B cell (primary cell): ENCODE results near the gene ENOX1. TPM values are rescaled to one million over a fixed set of nuclear protein-coding genes. Genes with fewer than 3 reads are reported as not detected.

Source experiments
- ATAC-seq: fragments of 200-7000 bp; cut with Tn5 transposase; one replicate; pipeline ENCODE4 v1.10.0; 2021; ENCODE audit warnings: low read depth, mild to moderate bottlenecking, moderate number of reproducible peaks, moderate library complexity
- CTCF ChIA-PET: fragments of 350-600 bp; sonication (Branson Sonifier 250); formaldehyde crosslinking; loops from one replicate; lab custom pipeline; 2021; ENCODE audit warnings: antibody characterized with exemption, inconsistent platforms; lab: Charles Lee
- POLR2A ChIA-PET: fragments of 350-600 bp; sonication (Branson Sonifier 250); formaldehyde crosslinking; loops from one replicate; lab custom pipeline; 2021; ENCODE audit warnings: antibody characterized with exemption; lab: Charles Lee
- DNase-seq: peaks from one replicate; pipeline ENCODE4 v3.0.0; 2013
- H2AFZ ChIP-seq: 2 replicates; pipeline ENCODE4 v1.6.1; 2012; ENCODE audit warnings: mild to moderate bottlenecking, low read depth, low read length; ENCODE audit not compliant: insufficient read depth, poor library complexity, severe bottlenecking
- H3K27ac ChIP-seq, 2 donors: 1 replicate in 1 of 2; 2 replicates in 1 of 2; pipeline ENCODE4 v1.5.1; 2012 to 2013; ENCODE audit warnings: low read length in 2 of 2, mild to moderate bottlenecking in 2 of 2, moderate library complexity in 1 of 2
- H3K27me3 ChIP-seq, 4 experiments: fragments of 200-600 bp in 1 of 4; sonication (generic) in 1 of 4; replicated peaks in 1 of 4; 1 replicate in 2 of 4; 2 replicates in 2 of 4; pipeline versions ENCODE4 v1.6.1 to v1.7.0; 2013 to 2016; ENCODE audit warnings: low read length in 3 of 4, mild to moderate bottlenecking in 2 of 4, mixed read lengths in 1 of 4, moderate library complexity in 1 of 4; ENCODE audit not compliant: insufficient read depth in 4 of 4, control insufficient read depth in 3 of 4; ENCODE audit errors: control extremely low read depth in 1 of 4
- H3K36me3 ChIP-seq, 2 experiments: replicated peaks in 1 of 2; 1 replicate in 1 of 2; 2 replicates in 1 of 2; pipeline versions ENCODE4 v1.6.1 to v1.7.1; 2013; ENCODE audit warnings: low read length in 1 of 2; ENCODE audit not compliant: insufficient read depth in 2 of 2, control insufficient read depth in 1 of 2; ENCODE audit errors: control extremely low read depth in 1 of 2, extremely low read depth in 1 of 2
- H3K4me1 ChIP-seq, 2 donors: fragments of 200-600 bp in 1 of 2; sonication (generic) in 1 of 2; 1 replicate in 1 of 2; 2 replicates in 1 of 2; pipeline versions ENCODE4 v1.5.1 to v1.6.1; 2013 to 2017; ENCODE audit warnings: low read length in 2 of 2; ENCODE audit not compliant: control insufficient read depth in 2 of 2, insufficient read depth in 2 of 2
- H3K4me2 ChIP-seq: replicated peaks from 2 replicates; pipeline ENCODE3; 2012; ENCODE audit warnings: mild to moderate bottlenecking, low read depth, low read length; ENCODE audit not compliant: poor library complexity, severe bottlenecking
- H3K4me3 ChIP-seq, 5 experiments: fragments of 200-600 bp in 1 of 5; sonication (generic) in 1 of 5; 1 replicate in 3 of 5; 2 replicates in 2 of 5; pipeline versions ENCODE4 v1.5.1 to v1.7.0; 2011 to 2016; ENCODE audit warnings: low read length in 4 of 5, mild to moderate bottlenecking in 4 of 5, low read depth in 2 of 5, control low read depth in 1 of 5, moderate library complexity in 1 of 5; ENCODE audit not compliant: insufficient read depth in 1 of 5; ENCODE audit errors: control extremely low read depth in 1 of 5, extremely low read depth in 1 of 5
- H3K79me2 ChIP-seq: fragments of 200-600 bp; sonication (generic); one replicate; pipeline ENCODE4 v1.6.0; 2016; ENCODE audit warnings: low read length; ENCODE audit not compliant: control insufficient read depth, insufficient read depth
- H3K9ac ChIP-seq: fragments of 200-600 bp; sonication (generic); 2 replicates; pipeline ENCODE4 v1.6.1; 2017; ENCODE audit warnings: mild to moderate bottlenecking, low read length, moderate library complexity
- H3K9me3 ChIP-seq, 3 donors: one replicate each; pipeline versions ENCODE4 v1.6.1 to v1.7.1; 2013; ENCODE audit warnings: low read length in 2 of 3; ENCODE audit not compliant: control insufficient read depth in 2 of 3, insufficient read depth in 1 of 3; ENCODE audit errors: control extremely low read depth in 1 of 3
- H4K20me1 ChIP-seq: 2 replicates; pipeline ENCODE4 v1.6.0; 2012; ENCODE audit warnings: mild to moderate bottlenecking, low read length; ENCODE audit not compliant: insufficient read depth, control insufficient read depth, poor library complexity, severe bottlenecking
- H3K27ac Mint-ChIP-seq: one replicate; pipeline ENCODE4 v1.8.0; 2021; ENCODE audit warnings: mixed read lengths
- H3K27me3 Mint-ChIP-seq: one replicate; pipeline ENCODE4 v1.8.0; 2021; ENCODE audit warnings: mixed read lengths
- H3K4me1 Mint-ChIP-seq: one replicate; pipeline ENCODE4 v1.8.0; 2021; ENCODE audit warnings: mixed read lengths
- H3K4me3 Mint-ChIP-seq: one replicate; pipeline ENCODE4 v1.8.0; 2021; ENCODE audit warnings: mixed read lengths
- H3K9me3 Mint-ChIP-seq: one replicate; pipeline ENCODE4 v1.8.0; 2022; ENCODE audit warnings: mixed read lengths; ENCODE audit not compliant: insufficient read depth
- EZH2 ChIP-seq: IDR thresholded peaks from 2 replicates; pipeline ENCODE4 v1.6.1; 2012; ENCODE audit warnings: borderline replicate concordance, low read depth, mild to moderate bottlenecking, moderate library complexity, low read length; ENCODE audit not compliant: insufficient read depth, poor library complexity, severe bottlenecking
- WGBS: methylation state at CpG from one replicate; pipeline ENCODE4 v1.1.5; 2013; ENCODE audit warnings: missing lambda C conversion rate; ENCODE audit not compliant: insufficient coverage; 5-methylcytosine and 5-hydroxymethylcytosine counted together
- intact Hi-C: fragments of 100-400 bp; cut with micrococcal nuclease; formaldehyde crosslinking; loops from one replicate; pipeline ENCODE4 v1.10.0; 2022
- polyA plus RNA-seq: library from polyadenylated mRNA; depleted of rRNA; stranded (reverse); fragments of >200 nt; gene quantifications from 2 replicates; pipeline ENCODE4 v1.2.3, GENCODE V29; 2012
- total RNA-seq, 2 donors: library from RNA; stranded (reverse); fragments of 120-200 nt in 1 of 2; gene quantifications; 1 replicate in 1 of 2; 2 replicates in 1 of 2; pipeline versions ENCODE4 v1.2.3 to v1.2.4, GENCODE V29; 2013 to 2022
- TF ChIP-seq, protein P1 (sequence below): fragments of 200-600 bp; IDR thresholded peaks from one replicate; pipeline ENCODE4 v1.8.0; 2022; ENCODE audit warnings: antibody characterized with exemption, mild to moderate bottlenecking

The ENOX1 gene
- total and polyA plus RNA-seq, 2 donors (not counting 1 experiment from before 2014, with no cell fraction given): not detected

DNA sequence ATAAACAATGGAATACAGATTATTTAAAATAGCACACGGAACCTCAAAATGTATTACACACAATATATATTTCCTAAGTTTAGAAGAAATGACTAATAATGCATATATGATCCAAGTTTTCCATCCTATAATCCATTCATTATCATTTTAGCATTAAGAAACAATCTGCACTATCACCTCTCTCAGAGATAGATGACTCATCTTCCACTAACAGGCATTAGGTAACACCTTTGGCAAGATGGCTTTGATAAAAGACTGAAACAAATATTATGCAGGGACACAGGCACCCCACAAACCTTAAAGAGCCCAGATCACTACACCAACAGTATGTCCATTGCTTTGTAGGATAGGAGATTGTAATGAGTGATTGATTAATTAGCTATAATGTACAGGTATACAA lies 4.1 kb downstream of the ENOX1 start:
- POLR2A ChIA-PET: no interaction called here
- H3K4me1 ChIP-seq: peaks cover 12 to 22% of the 10 kb centered on the region in 2 donors
- TF ChIP-seq, protein P1, sequence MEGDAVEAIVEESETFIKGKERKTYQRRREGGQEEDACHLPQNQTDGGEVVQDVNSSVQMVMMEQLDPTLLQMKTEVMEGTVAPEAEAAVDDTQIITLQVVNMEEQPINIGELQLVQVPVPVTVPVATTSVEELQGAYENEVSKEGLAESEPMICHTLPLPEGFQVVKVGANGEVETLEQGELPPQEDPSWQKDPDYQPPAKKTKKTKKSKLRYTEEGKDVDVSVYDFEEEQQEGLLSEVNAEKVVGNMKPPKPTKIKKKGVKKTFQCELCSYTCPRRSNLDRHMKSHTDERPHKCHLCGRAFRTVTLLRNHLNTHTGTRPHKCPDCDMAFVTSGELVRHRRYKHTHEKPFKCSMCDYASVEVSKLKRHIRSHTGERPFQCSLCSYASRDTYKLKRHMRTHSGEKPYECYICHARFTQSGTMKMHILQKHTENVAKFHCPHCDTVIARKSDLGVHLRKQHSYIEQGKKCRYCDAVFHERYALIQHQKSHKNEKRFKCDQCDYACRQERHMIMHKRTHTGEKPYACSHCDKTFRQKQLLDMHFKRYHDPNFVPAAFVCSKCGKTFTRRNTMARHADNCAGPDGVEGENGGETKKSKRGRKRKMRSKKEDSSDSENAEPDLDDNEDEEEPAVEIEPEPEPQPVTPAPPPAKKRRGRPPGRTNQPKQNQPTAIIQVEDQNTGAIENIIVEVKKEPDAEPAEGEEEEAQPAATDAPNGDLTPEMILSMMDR: no peak
- no peak for TF ChIP-seq EZH2
- H3K27me3 ChIP-seq: peaks cover 0 to 18% (median 5%) of the 10 kb centered on the region in 4 experiments
- Mint-ChIP-seq H3K27ac (no peak overlapping the region), H3K27me3 (peaks cover 40% of the 10 kb centered on the region), H3K4me1 (peaks cover 13% of the 10 kb centered on the region), H3K4me3 (no peak overlapping the region), H3K9me3 (no peaks in the 10 kb centered on the region)
- no peak overlapping the region for H3K9ac ChIP-seq
- intact Hi-C loops: no loop called here
- no peak overlapping the region for H3K4me2 ChIP-seq
- no peak for DNase-seq
- H3K79me2 ChIP-seq: no peaks in the 10 kb centered on the region
- CTCF ChIA-PET: no interaction called here
- no CpG with 5 or more reads among the region's 1 CpG for WGBS
- peaks cover 0 to 2% (median 0%) of the 10 kb centered on the region in 3 donors for H3K9me3 ChIP-seq
- no peaks in the 10 kb centered on the region for H3K36me3 ChIP-seq
- ATAC-seq: no peak
- no peaks in the 10 kb centered on the region for H4K20me1 ChIP-seq
- no peak overlapping the region for H3K27ac ChIP-seq
- H3K4me3 ChIP-seq: no peak overlapping the region
- no peak overlapping the region for H2AFZ ChIP-seq

DNA sequence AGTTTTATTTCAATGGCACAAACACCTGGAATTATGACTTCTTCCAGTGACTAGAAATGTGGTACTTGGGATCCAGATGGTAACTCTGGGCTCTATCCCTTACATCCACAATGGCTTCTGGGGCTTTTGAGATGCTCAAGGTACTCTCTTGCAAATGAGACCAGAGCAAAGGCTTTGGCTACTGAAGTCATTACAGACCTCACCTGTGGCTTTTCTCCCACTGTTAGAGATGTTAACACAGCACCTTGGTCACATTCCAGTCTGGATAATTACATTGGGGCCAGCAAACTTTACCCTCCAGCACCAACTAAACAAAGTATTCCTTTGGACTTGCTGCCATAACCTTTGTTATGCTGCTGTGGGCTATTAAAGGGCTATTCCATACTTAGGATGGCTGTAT lies 6.1 kb downstream of the ENOX1 start:
- peaks cover 5% of the 10 kb centered on the region for H3K4me1 Mint-ChIP-seq
- intact Hi-C loops: no loop called here

More for the DNA sequence above, 6.1 kb downstream of the ENOX1 start:
- Histone ChIP-seq H4K20me1 (no peaks in the 10 kb centered on the region), H3K9ac (no peak overlapping the region), H3K9me3 (peaks cover 0 to 2% (median 0%) of the 10 kb centered on the region in 3 donors), H3K79me2 (no peaks in the 10 kb centered on the region), H3K36me3 (no peaks in the 10 kb centered on the region), H2AFZ (no peak overlapping the region), H3K4me3 (no peak overlapping the region), H3K4me1 (peaks cover 0 to 4% of the 10 kb centered on the region in 2 donors), H3K4me2 (no peak overlapping the region), H3K27me3 (peaks cover 0 to 5% (median 0%) of the 10 kb centered on the region in 4 experiments), H3K27ac (no peak overlapping the region)
- ATAC-seq (no peak), DNase-seq (no peak)
- ChIA-PET POLR2A (no interaction called here), CTCF (no interaction called here)
- H3K9me3 Mint-ChIP-seq: no peaks in the 10 kb centered on the region
- peaks cover 38% of the 10 kb centered on the region for H3K27me3 Mint-ChIP-seq
- H3K27ac Mint-ChIP-seq: no peak overlapping the region
- H3K4me3 Mint-ChIP-seq: no peak overlapping the region
- no peak for TF ChIP-seq EZH2
- TF ChIP-seq, protein P1: no peak
